Measurements from ENCODE around the gene CCNQ. TPM values are rescaled to one million over a fixed set of nuclear protein-coding genes. Genes with fewer than 3 reads are reported as not detected.
"Not testable (repeated sequence)": the region's sequence is repeated elsewhere in the genome, so short reads cannot be mapped to it uniquely, and the experiment has no call there.

The CCNQ gene
- total RNA-seq, 2 experiments from 2014 or later: 12.0 to 29.7 TPM

GRCh38 chrX:153608376-153608775 lies 9.4 kb upstream of the CCNQ start:
- Histone ChIP-seq H4K20me1 (ENCODE audit: insufficient read depth, low read length) (no peaks in the 10 kb centered on the region), H3K27ac (ENCODE audit: low read depth, low read length, poor library complexity, severe bottlenecking) (no peak overlapping the region), H3K79me2 (ENCODE audit: insufficient read depth, low read depth, low read length) (no peaks in the 10 kb centered on the region), H2AFZ (ENCODE audit: low read length) (no peak overlapping the region), H3K4me1 (ENCODE audit: insufficient read depth, low read length, poor library complexity, severe bottlenecking) (no peaks in the 10 kb centered on the region), H3K36me3 (ENCODE audit: insufficient read depth, low read length) (no peaks in the 10 kb centered on the region), H3K4me3 (ENCODE audit: low read depth, low read length, poor library complexity, severe bottlenecking) (no peak overlapping the region), H3K9me3 (ENCODE audit: low read length) (no peaks in the 10 kb centered on the region), H3K9me2 (ENCODE audit: insufficient read depth, low read length) (no peaks in the 10 kb centered on the region), H3K4me2 (ENCODE audit: low read length) (no peak overlapping the region)
- intact Hi-C loops (cut with micrococcal nuclease; ENCODE audit: unreplicated experiment): no loop called here
- ChIA-PET CTCF (ENCODE audit: unreplicated experiment) (no interaction called here), POLR2A (no interaction called here)
- TF ChIP-seq CTCF (conservative IDR thresholded peaks at IDR 0.05; ENCODE audit: low read length): no peak
- no peak for TF ChIP-seq EZH2phosphoT487 (IDR thresholded peaks at IDR 0.05; ENCODE audit: borderline replicate concordance, low read depth, low read length)
- BruUV-seq (replicated peaks): no TSS peak
- no peak for DNase-seq (ENCODE audit: low spot score)

- CTCF ChIA-PET (ENCODE audit: unreplicated experiment): no interaction called here
- intact Hi-C loops (cut with micrococcal nuclease; ENCODE audit: unreplicated experiment): no loop called here
- Histone ChIP-seq H2AFZ (ENCODE audit: low read length) (no peak overlapping the region), H3K4me1 (ENCODE audit: insufficient read depth, low read length, poor library complexity, severe bottlenecking) (no peaks in the 10 kb centered on the region), H3K9me2 (ENCODE audit: insufficient read depth, low read length) (no peaks in the 10 kb centered on the region), H4K20me1 (ENCODE audit: insufficient read depth, low read length) (no peaks in the 10 kb centered on the region), H3K27ac (ENCODE audit: low read depth, low read length, poor library complexity, severe bottlenecking) (no peak overlapping the region), H3K4me3 (ENCODE audit: low read depth, low read length, poor library complexity, severe bottlenecking) (no peak overlapping the region), H3K9me3 (ENCODE audit: low read length) (no peaks in the 10 kb centered on the region), H3K79me2 (ENCODE audit: insufficient read depth, low read depth, low read length) (no peaks in the 10 kb centered on the region), H3K4me2 (ENCODE audit: low read length) (no peak overlapping the region), H3K36me3 (ENCODE audit: insufficient read depth, low read length) (no peaks in the 10 kb centered on the region)
- TF ChIP-seq EZH2phosphoT487 (IDR thresholded peaks at IDR 0.05; ENCODE audit: borderline replicate concordance, low read depth, low read length) (no peak), CTCF (conservative IDR thresholded peaks at IDR 0.05; ENCODE audit: low read length) (no peak)
- BruUV-seq (replicated peaks): no TSS peak
- POLR2A ChIA-PET: interaction anchor here (0.6 to 0.8 kb wide), 2 partner anchors 26 to 39 kb away, joined by 3 to 4 read pairs; no protein-coding TSS in a partner anchor
- DNase-seq (ENCODE audit: low spot score): no peak
These were observed 7.6 kb upstream of the CCNQ start for GRCh38 chrX:153606503-153606902.

GRCh38 chrX:153604666-153605380 lies 5.9 kb upstream of the CCNQ start:
- H4K20me1 ChIP-seq (ENCODE audit: insufficient read depth, low read length); H3K36me3 ChIP-seq (ENCODE audit: insufficient read depth, low read length); BruUV-seq (replicated peaks); H3K9me3 ChIP-seq (ENCODE audit: low read length); H3K4me3 ChIP-seq (ENCODE audit: low read depth, low read length, poor library complexity, severe bottlenecking); H3K4me2 ChIP-seq (ENCODE audit: low read length); DNase-seq (ENCODE audit: low spot score); H2AFZ ChIP-seq (ENCODE audit: low read length); H3K9me2 ChIP-seq (ENCODE audit: insufficient read depth, low read length); CTCF ChIA-PET (ENCODE audit: unreplicated experiment); H3K27ac ChIP-seq (ENCODE audit: low read depth, low read length, poor library complexity, severe bottlenecking); H3K4me1 ChIP-seq (ENCODE audit: insufficient read depth, low read length, poor library complexity, severe bottlenecking); H3K79me2 ChIP-seq (ENCODE audit: insufficient read depth, low read depth, low read length); intact Hi-C loops (cut with micrococcal nuclease; ENCODE audit: unreplicated experiment); POLR2A ChIA-PET: not testable (repeated sequence)

Measured in OCI-LY7 (cell line).